Measurements from ENCODE around the gene SORCS2. TPM values are rescaled to one million over a fixed set of nuclear protein-coding genes. Genes with fewer than 3 reads are reported as not detected.
A peak's percentile ranks its signal among the peaks of the same experiment; 100 is the strongest.

Gene SORCS2
- total and polyA plus RNA-seq, 4 donors = 2.2 to 7.7 (median 2.5) TPM

- Histone ChIP-seq H3K4me3 (no peak overlapping the region), H3K27me3 (ENCODE audit: control insufficient read depth in 3 of 3, insufficient read depth in 3 of 3, low read length in 2 of 3) (no peaks in the 10 kb centered on the region), H3K27ac (ENCODE audit: low read depth in 1 of 2, low read length in 1 of 2) (no peak overlapping the region), H3K36me3 (ENCODE audit: control insufficient read depth in 4 of 4, insufficient read depth in 4 of 4, low read length in 4 of 4) (no peaks in the 10 kb centered on the region), H3K9ac (ENCODE audit: insufficient read depth in 1 of 2, low read length in 2 of 2) (no peak overlapping the region), H3K9me3 (ENCODE audit: control insufficient read depth in 4 of 4, insufficient read depth in 3 of 4, low read length in 3 of 4) (no peaks in the 10 kb centered on the region), H3K4me1 (ENCODE audit: control insufficient read depth in 5 of 5, insufficient read depth in 5 of 5, low read length in 5 of 5) (peaks cover 0 to 38% (median 4%) of the 10 kb centered on the region in 5 donors)
- no peak for TF ChIP-seq CTCF (IDR thresholded peaks at IDR 0.05; ENCODE audit: control extremely low read depth, extremely low read depth)
- WGBS, 2 donors = 67 to 74% methylated on average over 34 of the region's 34 CpGs
- DNase-seq (peak in 2 of 3 donors; percentile 19 to 41), ATAC-seq (ENCODE audit: insufficient read depth, low FRiP score) (no peak)
These were observed 93.1 kb downstream of the SORCS2 start for GRCh38 chr4:7285244-7286094.

- Histone ChIP-seq H3K27me3 (ENCODE audit: control insufficient read depth in 3 of 3, insufficient read depth in 3 of 3, low read length in 2 of 3) (no peaks in the 10 kb centered on the region), H3K36me3 (ENCODE audit: control insufficient read depth in 4 of 4, insufficient read depth in 4 of 4, low read length in 4 of 4) (no peaks in the 10 kb centered on the region), H3K9me3 (ENCODE audit: control insufficient read depth in 4 of 4, insufficient read depth in 3 of 4, low read length in 3 of 4) (no peaks in the 10 kb centered on the region), H3K4me3 (no peak overlapping the region), H3K4me1 (ENCODE audit: control insufficient read depth in 5 of 5, insufficient read depth in 5 of 5, low read length in 5 of 5) (peaks cover 0 to 31% (median 0%) of the 10 kb centered on the region in 5 donors), H3K27ac (ENCODE audit: low read depth in 1 of 2, low read length in 1 of 2) (no peak overlapping the region), H3K9ac (ENCODE audit: insufficient read depth in 1 of 2, low read length in 2 of 2) (no peak overlapping the region)
- DNase-seq = no peak
- WGBS, 2 donors = 75 to 78% methylated on average over 14 of the region's 14 CpGs
- ATAC-seq (ENCODE audit: insufficient read depth, low FRiP score) = no peak
- TF ChIP-seq CTCF (IDR thresholded peaks at IDR 0.05; ENCODE audit: control extremely low read depth, extremely low read depth) = no peak
These were observed 93.8 kb downstream of the SORCS2 start for GRCh38 chr4:7286170-7286569.

GRCh38 chr4:7286798-7287197, 94.5 kb downstream of the SORCS2 start:
- Histone ChIP-seq H3K27me3 (ENCODE audit: control insufficient read depth in 3 of 3, insufficient read depth in 3 of 3, low read length in 2 of 3) (no peaks in the 10 kb centered on the region), H3K27ac (ENCODE audit: low read depth in 1 of 2, low read length in 1 of 2) (no peak overlapping the region), H3K9me3 (ENCODE audit: control insufficient read depth in 4 of 4, insufficient read depth in 3 of 4, low read length in 3 of 4) (peaks cover 0 to under 1% (median 0%) of the 10 kb centered on the region in 4 donors), H3K9ac (ENCODE audit: insufficient read depth in 1 of 2, low read length in 2 of 2) (no peak overlapping the region), H3K36me3 (ENCODE audit: control insufficient read depth in 4 of 4, insufficient read depth in 4 of 4, low read length in 4 of 4) (no peaks in the 10 kb centered on the region), H3K4me3 (no peak overlapping the region), H3K4me1 (ENCODE audit: control insufficient read depth in 5 of 5, insufficient read depth in 5 of 5, low read length in 5 of 5) (peaks cover 0 to 30% (median 0%) of the 10 kb centered on the region in 5 donors)
- ATAC-seq (ENCODE audit: insufficient read depth, low FRiP score) = no peak
- 87 to 89% methylated on average over 7 of the region's 7 CpGs for WGBS, 2 donors
- DNase-seq = no peak
- TF ChIP-seq CTCF (IDR thresholded peaks at IDR 0.05; ENCODE audit: control extremely low read depth, extremely low read depth) = no peak
